Osteoblast (primary cell): ENCODE measurements around the gene BGN. TPM values are rescaled to one million over a fixed set of nuclear protein-coding genes. Genes with fewer than 3 reads are reported as not detected.

Source experiments
- DNase-seq: peaks from one replicate; pipeline ENCODE4 v3.0.0; 2011; ENCODE audit warnings: low spot score, mixed read lengths; ENCODE audit not compliant: insufficient read length; ENCODE audit errors: missing footprints
- H2AFZ ChIP-seq: 2 replicates; pipeline ENCODE4 v1.6.0; 2011; ENCODE audit warnings: mild to moderate bottlenecking, low read length
- H3K27ac ChIP-seq: 2 replicates; pipeline ENCODE4 v1.5.1; 2011; ENCODE audit warnings: mild to moderate bottlenecking, low read depth, low read length, moderate library complexity
- H3K27me3 ChIP-seq: 2 replicates; pipeline ENCODE4 v1.6.0; 2012; ENCODE audit warnings: mild to moderate bottlenecking, control low read depth, inconsistent platforms, low read length, moderate library complexity; ENCODE audit not compliant: insufficient read depth
- H3K36me3 ChIP-seq: 2 replicates; pipeline ENCODE4 v1.5.1; 2011; ENCODE audit warnings: mild to moderate bottlenecking, low read length, control low read depth, moderate library complexity; ENCODE audit not compliant: insufficient read depth
- H3K4me1 ChIP-seq: 2 replicates; pipeline ENCODE4 v1.5.1; 2011; ENCODE audit warnings: mild to moderate bottlenecking, low read length, control low read depth, moderate library complexity; ENCODE audit not compliant: insufficient read depth
- H3K4me2 ChIP-seq: 2 replicates; pipeline ENCODE4 v1.6.0; 2011; ENCODE audit warnings: mild to moderate bottlenecking, low read length; ENCODE audit not compliant: insufficient read depth
- H3K4me3 ChIP-seq: fragments of 200-600 bp; sonication (generic); 3 replicates; pipeline ENCODE4 v1.5.1; 2012; ENCODE audit warnings: mild to moderate bottlenecking, low read length, inconsistent platforms; ENCODE audit not compliant: insufficient read depth
- H3K79me2 ChIP-seq: 2 replicates; pipeline ENCODE4 v1.6.0; 2012; ENCODE audit warnings: mild to moderate bottlenecking, low read length, control low read depth, inconsistent platforms; ENCODE audit not compliant: insufficient read depth
- H3K9me3 ChIP-seq: 2 replicates; pipeline ENCODE4 v1.5.1; 2011; ENCODE audit warnings: low read depth, low read length, control low read depth
- H4K20me1 ChIP-seq: 2 replicates; pipeline ENCODE4 v1.6.0; 2012; ENCODE audit warnings: mild to moderate bottlenecking, low read length, control low read depth; ENCODE audit not compliant: insufficient read depth
- total RNA-seq: library from RNA; depleted of rRNA; stranded (reverse); fragments of >200 nt; gene quantifications from 2 replicates; pipeline ENCODE4 v1.2.3, GENCODE V29; 2012
- TF ChIP-seq, protein P1 (sequence below): IDR thresholded peaks from 2 replicates; pipeline ENCODE4 v1.5.1; 2011; ENCODE audit warnings: mild to moderate bottlenecking, low read depth, low read length, moderate library complexity; ENCODE audit errors: extremely low read depth

The BGN gene
- total RNA-seq, 1 donor, result 139 TPM

DNA sequence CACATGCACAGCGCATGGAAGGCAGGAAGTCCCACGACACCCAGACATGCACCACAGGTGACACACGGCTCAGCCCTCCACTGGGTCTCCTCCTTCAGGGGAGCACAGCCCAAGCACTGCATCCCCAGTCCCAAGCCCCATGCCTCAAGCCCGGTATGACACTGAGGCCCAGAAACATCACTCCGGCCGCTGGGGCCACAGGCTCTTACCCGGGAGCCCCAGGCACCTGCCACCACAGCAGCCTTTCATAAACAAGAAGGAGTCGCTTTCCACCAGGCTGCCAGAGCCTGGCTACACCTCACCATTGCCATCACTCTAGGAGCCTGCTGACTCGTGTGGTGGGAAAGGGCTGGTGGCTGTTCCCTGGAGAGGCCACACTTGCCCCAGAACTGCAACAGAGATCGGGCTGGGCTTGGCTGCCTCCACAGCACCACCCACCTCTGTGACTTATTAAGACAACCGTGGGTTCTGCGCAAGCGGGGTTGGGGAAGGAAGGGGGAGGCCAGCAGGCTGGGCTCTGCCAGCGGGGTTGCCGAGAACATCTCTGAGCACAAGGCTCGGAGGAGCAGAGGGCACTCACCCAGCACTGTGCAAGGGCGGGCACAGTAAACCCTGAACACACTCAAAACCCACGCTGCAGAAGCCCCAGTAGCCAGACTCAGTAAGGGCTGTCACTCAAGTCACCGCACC is 28.9 kb upstream of the BGN start:
- H2AFZ ChIP-seq, result no peak overlapping the region
- H3K4me1 ChIP-seq, result peaks cover 4% of the 10 kb centered on the region
- no peaks in the 10 kb centered on the region for H4K20me1 ChIP-seq
- no peak for DNase-seq
- H3K36me3 ChIP-seq, result peaks cover 4% of the 10 kb centered on the region
- H3K4me2 ChIP-seq, result no peak overlapping the region
- no peaks in the 10 kb centered on the region for H3K79me2 ChIP-seq
- no peak overlapping the region for H3K4me3 ChIP-seq
- H3K27me3 ChIP-seq, result no peaks in the 10 kb centered on the region
- no peaks in the 10 kb centered on the region for H3K9me3 ChIP-seq
- H3K27ac ChIP-seq, result no peak overlapping the region
- TF ChIP-seq, protein P1, sequence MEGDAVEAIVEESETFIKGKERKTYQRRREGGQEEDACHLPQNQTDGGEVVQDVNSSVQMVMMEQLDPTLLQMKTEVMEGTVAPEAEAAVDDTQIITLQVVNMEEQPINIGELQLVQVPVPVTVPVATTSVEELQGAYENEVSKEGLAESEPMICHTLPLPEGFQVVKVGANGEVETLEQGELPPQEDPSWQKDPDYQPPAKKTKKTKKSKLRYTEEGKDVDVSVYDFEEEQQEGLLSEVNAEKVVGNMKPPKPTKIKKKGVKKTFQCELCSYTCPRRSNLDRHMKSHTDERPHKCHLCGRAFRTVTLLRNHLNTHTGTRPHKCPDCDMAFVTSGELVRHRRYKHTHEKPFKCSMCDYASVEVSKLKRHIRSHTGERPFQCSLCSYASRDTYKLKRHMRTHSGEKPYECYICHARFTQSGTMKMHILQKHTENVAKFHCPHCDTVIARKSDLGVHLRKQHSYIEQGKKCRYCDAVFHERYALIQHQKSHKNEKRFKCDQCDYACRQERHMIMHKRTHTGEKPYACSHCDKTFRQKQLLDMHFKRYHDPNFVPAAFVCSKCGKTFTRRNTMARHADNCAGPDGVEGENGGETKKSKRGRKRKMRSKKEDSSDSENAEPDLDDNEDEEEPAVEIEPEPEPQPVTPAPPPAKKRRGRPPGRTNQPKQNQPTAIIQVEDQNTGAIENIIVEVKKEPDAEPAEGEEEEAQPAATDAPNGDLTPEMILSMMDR, result no peak

DNA sequence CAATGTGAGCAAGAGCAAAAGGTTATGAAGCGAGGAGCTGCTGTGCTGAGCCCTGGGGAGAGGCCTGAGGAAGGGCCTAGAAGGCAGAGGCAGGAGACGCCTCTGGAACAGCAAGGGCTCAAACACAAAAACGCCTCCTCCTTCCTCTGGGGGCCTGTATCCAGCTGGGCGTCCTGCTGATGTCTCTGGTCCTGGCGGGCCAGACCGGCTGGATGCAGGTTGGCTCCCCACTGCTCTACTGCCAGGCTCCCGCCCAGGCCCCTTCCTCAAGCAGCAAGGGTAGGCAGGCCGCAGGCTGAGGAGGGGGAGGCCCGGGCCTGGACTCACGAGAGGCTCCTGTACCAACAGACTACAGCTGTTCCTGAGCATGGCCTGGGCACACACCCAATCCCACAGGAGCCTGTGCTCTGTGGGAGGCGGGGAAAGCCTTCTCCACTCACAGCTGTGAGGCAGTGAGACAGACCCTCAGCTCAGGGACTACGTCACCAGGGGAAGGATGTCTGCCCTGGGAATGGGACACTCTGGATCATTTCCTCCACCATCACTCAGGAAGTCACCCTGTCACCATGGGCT is 26.7 kb upstream of the BGN start:
- no peak for DNase-seq
- Histone ChIP-seq H3K4me1 (peaks cover 18% of the 10 kb centered on the region), H3K9me3 (no peaks in the 10 kb centered on the region), H2AFZ (no peak overlapping the region), H4K20me1 (no peaks in the 10 kb centered on the region), H3K4me2 (no peak overlapping the region), H3K27ac (no peak overlapping the region), H3K27me3 (no peaks in the 10 kb centered on the region), H3K36me3 (peaks cover 4% of the 10 kb centered on the region), H3K4me3 (no peak overlapping the region), H3K79me2 (no peaks in the 10 kb centered on the region)
- TF ChIP-seq, protein P1, result no peak

DNA sequence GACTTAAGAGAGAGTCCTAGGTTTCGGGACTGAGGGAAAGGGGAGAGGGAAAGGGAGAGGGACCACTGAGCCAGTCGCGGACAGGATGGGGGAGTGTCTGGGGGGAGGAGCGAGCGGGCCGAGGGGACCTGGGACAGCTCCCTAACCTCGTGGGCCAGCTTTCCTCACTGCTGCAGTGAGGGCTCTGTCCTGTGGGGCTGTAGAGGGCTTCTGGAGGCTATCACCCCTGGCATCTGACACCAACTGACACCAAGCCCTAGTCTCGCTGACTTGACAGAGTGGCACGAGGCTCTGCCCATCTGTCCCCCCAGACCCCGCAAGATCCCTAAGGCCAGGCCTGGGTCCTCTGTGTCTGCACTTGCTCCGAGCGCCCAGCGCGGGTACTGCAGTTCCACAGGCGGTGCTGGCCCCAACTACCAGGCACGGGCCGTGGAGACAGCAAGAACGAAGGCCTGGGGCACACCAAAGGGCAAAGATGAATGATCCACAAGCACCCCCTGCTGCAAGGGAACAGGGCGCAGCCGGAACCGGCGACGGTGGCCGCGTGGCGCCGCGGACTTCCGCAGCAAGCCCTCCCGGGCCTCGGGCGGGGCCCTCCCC is 24.9 kb upstream of the BGN start:
- Histone ChIP-seq H3K4me1 (peaks cover 19% of the 10 kb centered on the region), H4K20me1 (no peaks in the 10 kb centered on the region), H3K27me3 (no peaks in the 10 kb centered on the region), H2AFZ (peak overlapping the region; percentile 29), H3K4me3 (peak overlapping the region; percentile 75), H3K9me3 (no peaks in the 10 kb centered on the region), H3K79me2 (no peaks in the 10 kb centered on the region), H3K27ac (no peak overlapping the region), H3K36me3 (no peaks in the 10 kb centered on the region), H3K4me2 (peak overlapping the region; percentile 82)
- TF ChIP-seq, protein P1, result no peak
- peak; percentile 94 for DNase-seq
